ENCODE measurements around the gene NOXA1. TPM values are rescaled to one million over a fixed set of nuclear protein-coding genes. Genes with fewer than 3 reads are reported as not detected.
"Not testable (repeated sequence)": the region's sequence is repeated elsewhere in the genome, so short reads cannot be mapped to it uniquely, and the experiment has no call there.

The NOXA1 gene, protein sequence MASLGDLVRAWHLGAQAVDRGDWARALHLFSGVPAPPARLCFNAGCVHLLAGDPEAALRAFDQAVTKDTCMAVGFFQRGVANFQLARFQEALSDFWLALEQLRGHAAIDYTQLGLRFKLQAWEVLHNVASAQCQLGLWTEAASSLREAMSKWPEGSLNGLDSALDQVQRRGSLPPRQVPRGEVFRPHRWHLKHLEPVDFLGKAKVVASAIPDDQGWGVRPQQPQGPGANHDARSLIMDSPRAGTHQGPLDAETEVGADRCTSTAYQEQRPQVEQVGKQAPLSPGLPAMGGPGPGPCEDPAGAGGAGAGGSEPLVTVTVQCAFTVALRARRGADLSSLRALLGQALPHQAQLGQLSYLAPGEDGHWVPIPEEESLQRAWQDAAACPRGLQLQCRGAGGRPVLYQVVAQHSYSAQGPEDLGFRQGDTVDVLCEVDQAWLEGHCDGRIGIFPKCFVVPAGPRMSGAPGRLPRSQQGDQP
- 0.49 and 0.54 TPM in 2 replicates for total RNA-seq

DNA sequence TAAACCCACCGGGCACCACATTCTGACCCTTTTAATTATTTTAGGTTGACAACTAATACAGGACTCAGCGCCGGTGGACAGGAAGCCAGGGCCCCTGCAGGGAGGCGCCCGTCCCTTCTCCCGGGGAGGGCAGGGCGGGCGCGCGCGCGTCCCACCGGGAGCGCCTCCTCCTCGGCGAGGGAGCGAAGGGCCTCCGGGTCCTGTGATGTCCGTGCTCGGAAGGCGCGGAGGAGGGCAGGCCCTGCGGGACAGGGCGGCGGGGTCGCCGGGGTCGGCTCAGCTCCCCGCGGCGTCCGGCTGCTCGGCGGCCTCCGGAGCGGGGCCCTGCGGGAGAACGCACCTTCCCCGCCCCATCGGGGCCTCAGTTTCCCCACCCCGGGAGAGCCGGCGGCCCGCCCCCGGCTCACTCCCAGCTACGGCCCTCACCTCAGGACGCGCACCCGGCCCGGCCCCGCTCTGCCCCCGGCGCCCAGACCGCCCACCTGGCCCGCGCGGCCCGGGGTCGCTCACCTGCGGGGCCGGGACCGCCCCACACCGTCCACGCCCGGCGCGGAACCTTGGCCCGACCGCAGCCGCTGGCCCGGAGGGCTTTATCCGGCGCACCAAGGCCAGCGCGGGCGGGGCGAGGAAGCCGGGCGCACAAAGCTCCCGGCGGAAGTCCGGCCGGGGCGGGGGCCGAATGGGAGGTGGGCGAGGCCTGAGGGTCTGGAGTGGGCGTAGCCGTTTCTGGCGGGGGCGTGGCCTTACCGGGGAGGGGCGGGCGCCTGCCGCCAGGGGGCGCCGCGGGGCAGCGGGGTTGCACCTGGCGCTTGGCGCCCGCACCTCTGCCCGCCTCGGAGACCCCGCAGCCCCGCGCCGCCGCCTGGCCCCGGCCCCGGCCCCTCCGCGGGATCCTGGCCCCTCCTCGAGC is at the start of gene NOXA1, which contains the start of gene EXD3:
Gene NOXA1 (plus strand): TSS at position 790 of the 910 bp plus-strand sequence. CDS start 137 bp downstream, outside the sequence.
Gene EXD3 (minus strand): TSS at position 559 of the 910 bp plus-strand sequence. CDS start 27,805 bp downstream, outside the sequence.
- intact Hi-C loops (cut with micrococcal nuclease) = loop anchor here (1.0 to 10.0 kb wide), 8 partner anchors 12 to 181 kb away; partner anchors contain the start of genes ENTPD8, MRPL41, NRARP and NSMF
- H3K36me3 Mint-ChIP-seq (ENCODE audit: low read depth) = peaks cover 5% of the 10 kb centered on the region
- DNase-seq (ENCODE audit: low spot score) = peak; percentile 92
- peaks cover 7% of the 10 kb centered on the region for H3K4me1 Mint-ChIP-seq (ENCODE audit: low read depth)
- peak within 1 kb of the TSS; percentile 90 for H3K4me3 Mint-ChIP-seq
- peak within 1 kb of the TSS; percentile 52 for H3K27ac Mint-ChIP-seq
- no peaks in the 10 kb centered on the region for H3K9me3 Mint-ChIP-seq
- peaks cover 9% of the 10 kb centered on the region for H3K27me3 Mint-ChIP-seq (ENCODE audit: insufficient read depth)

DNA sequence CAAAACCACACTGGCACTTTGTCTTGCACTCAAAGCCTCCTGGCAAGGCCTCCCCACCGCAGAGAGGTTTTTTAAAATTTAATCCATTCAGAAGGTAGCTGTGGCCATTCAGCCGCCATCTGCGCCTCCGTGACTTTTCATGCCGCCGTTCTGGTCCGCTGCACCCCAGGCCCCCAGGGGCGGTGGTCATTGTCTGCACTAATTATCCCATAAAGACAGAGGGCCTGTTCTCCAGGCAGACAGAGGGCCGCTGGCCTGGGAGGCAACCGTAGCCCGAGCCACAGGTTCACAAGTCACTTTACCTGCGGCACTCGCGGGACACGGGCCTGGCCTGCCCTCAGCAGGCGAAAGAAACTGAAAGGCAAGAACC is 49.6 kb upstream of the NOXA1 start:
- no peaks in the 10 kb centered on the region for H3K27me3 Mint-ChIP-seq (ENCODE audit: insufficient read depth)
- no peak for DNase-seq (ENCODE audit: low spot score)
- H3K9me3 Mint-ChIP-seq = peaks cover 5% of the 10 kb centered on the region
- intact Hi-C loops (cut with micrococcal nuclease) = no loop called here
- H3K36me3 Mint-ChIP-seq (ENCODE audit: low read depth) = no peaks in the 10 kb centered on the region
- no peak overlapping the region for H3K27ac Mint-ChIP-seq
- no peaks in the 10 kb centered on the region for H3K4me1 Mint-ChIP-seq (ENCODE audit: low read depth)
- no peak overlapping the region for H3K4me3 Mint-ChIP-seq

DNA sequence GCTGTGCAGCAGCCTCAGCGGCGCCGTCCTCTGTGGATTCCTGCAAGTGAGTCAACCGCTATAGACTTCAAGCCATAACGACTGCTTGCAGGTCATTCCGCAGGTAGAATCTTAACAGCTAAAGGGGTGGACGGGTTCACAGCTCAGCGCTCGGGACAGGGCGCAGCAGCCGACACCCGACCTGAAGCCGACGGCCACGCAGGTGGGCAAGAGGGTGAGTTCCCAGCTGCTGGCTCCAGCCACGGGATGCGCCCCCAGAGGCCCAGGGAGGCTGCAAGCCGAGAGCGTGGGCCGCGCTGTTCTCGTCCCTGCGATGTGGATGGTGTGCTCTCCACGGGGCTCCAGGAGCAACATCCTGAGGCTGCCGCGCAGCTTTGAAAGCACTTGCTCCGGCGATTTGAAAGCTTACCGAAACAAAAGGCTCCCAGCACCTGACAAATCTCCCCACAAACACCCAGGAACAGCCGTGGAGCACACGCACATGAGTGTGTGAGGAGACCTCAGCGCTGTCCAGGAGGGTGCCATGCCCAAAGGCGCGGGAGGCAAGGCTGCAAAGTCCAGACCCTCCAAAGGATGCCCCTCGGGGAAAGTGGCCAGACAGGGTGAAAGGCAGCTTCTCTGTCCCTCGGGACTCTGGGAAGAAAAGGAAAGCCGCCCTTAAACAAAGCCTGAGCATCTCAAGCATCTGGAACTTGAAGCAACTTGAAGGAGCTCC is 48.9 kb upstream of the NOXA1 start:
- intact Hi-C loops (cut with micrococcal nuclease) = no loop called here
- no peaks in the 10 kb centered on the region for H3K4me1 Mint-ChIP-seq (ENCODE audit: low read depth)
- no peak overlapping the region for H3K27ac Mint-ChIP-seq
- DNase-seq (ENCODE audit: low spot score) = no peak
- H3K9me3 Mint-ChIP-seq = peaks cover 5% of the 10 kb centered on the region
- H3K4me3 Mint-ChIP-seq = no peak overlapping the region
- H3K27me3 Mint-ChIP-seq (ENCODE audit: insufficient read depth) = no peaks in the 10 kb centered on the region
- no peaks in the 10 kb centered on the region for H3K36me3 Mint-ChIP-seq (ENCODE audit: low read depth)

DNA sequence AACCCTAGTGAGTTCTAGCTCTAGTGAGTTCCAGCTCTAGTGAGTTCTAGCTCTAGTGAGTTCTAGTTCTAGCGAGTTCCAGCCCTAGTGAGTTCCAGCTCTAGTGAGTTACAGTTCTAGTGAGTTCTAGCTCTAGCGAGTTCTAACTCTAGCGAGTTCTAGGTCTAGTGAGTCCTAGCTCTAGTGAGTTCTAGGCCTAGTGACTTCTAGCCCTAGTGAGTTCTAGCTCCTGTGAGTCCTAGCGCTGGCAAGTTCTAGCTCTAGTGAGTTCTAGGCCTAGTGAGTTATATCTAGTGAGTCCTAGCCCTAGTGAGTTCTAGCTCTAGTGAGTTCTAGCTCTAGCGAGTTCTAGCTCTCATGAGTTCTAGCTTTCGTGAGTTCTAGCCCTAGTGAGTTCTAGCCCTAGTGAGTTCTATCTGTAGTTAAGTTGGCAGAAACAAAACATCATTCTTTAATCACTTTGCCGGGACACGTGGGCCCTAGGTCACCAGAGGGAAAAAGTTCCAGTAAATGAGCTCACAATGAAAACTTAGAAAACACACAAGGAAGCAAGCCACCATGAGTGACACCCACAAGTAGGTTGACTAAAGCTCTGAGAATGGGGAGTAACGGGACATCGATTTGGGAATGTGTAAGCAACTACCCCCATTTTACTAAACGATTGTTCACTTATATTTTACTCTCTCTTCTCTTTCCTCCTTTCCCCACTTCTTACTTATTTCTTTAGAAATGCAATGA is 47.7 kb upstream of the NOXA1 start:
- H3K27ac Mint-ChIP-seq = no peak overlapping the region
- no peak for DNase-seq (ENCODE audit: low spot score)
- no peaks in the 10 kb centered on the region for H3K36me3 Mint-ChIP-seq (ENCODE audit: low read depth)
- no peak overlapping the region for H3K4me3 Mint-ChIP-seq
- no peaks in the 10 kb centered on the region for H3K27me3 Mint-ChIP-seq (ENCODE audit: insufficient read depth)
- no peaks in the 10 kb centered on the region for H3K4me1 Mint-ChIP-seq (ENCODE audit: low read depth)
- intact Hi-C loops (cut with micrococcal nuclease) = no loop called here
- H3K9me3 Mint-ChIP-seq = peaks cover 5% of the 10 kb centered on the region

DNA sequence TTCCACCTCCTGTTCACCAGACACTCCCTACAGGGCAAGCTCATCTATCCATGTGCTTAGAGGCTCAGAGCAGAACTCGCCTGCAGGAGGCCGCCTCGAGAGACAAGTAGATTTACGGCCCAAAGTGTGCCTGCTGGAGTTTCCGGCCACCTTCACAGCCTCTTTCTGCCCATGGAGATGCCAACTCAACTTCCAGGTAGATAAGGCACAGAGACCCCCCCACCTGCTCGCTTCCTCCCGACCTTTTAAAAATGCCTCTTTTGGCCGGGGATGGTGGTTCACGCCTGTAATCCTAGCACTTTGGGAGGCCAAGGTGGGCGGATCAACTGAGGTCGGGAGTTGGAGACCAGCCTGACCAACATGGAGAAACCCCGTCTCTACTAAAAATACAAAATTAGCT is 46.8 kb upstream of the NOXA1 start:
- Mint-ChIP-seq H3K9me3 (peaks cover 5% of the 10 kb centered on the region), H3K4me1 (ENCODE audit: low read depth) (no peaks in the 10 kb centered on the region), H3K4me3 (no peak overlapping the region), H3K27ac (no peak overlapping the region), H3K36me3 (ENCODE audit: low read depth) (no peaks in the 10 kb centered on the region), H3K27me3 (ENCODE audit: insufficient read depth) (no peaks in the 10 kb centered on the region)
- intact Hi-C loops (cut with micrococcal nuclease) = no loop called here
- DNase-seq (ENCODE audit: low spot score) = no peak

DNA sequence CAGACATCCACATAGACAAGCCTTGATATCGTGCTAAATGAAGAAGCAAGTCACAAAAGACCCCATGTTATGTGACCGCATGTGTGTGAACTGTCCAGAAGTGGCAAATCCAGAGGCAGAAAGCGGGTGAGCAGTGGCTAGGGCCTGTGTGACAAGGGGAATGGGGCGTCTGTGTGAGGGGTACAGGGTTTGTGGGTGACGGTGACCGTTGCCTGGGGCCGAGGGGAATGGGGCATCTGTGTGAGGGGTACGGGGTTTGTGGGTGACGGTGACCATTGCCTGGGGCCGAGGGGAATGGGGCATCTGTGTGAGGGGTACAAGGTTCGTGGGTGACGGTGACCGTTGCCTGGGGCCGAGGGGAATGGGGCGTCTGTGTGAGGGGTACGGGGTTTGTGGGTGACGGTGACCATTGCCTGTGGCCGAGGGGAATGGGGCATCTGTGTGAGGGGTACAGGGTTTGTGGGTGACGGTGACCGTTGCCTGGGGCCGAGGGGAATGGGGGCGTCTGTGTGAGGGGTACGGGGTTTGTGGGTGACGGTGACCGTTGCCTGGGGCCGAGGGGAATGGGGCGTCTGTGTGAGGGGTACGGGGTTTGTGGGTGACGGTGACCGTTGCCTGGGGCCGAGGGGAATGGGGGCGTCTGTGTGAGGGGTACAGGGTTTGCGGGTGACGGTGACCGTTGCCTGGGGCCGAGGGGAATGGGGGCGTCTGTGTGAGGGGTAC is 44.3 kb upstream of the NOXA1 start:
- H3K27me3 Mint-ChIP-seq (ENCODE audit: insufficient read depth); H3K4me3 Mint-ChIP-seq; H3K4me1 Mint-ChIP-seq (ENCODE audit: low read depth); H3K9me3 Mint-ChIP-seq; DNase-seq (ENCODE audit: low spot score); H3K36me3 Mint-ChIP-seq (ENCODE audit: low read depth); intact Hi-C loops (cut with micrococcal nuclease); H3K27ac Mint-ChIP-seq: not testable (repeated sequence)

DNA sequence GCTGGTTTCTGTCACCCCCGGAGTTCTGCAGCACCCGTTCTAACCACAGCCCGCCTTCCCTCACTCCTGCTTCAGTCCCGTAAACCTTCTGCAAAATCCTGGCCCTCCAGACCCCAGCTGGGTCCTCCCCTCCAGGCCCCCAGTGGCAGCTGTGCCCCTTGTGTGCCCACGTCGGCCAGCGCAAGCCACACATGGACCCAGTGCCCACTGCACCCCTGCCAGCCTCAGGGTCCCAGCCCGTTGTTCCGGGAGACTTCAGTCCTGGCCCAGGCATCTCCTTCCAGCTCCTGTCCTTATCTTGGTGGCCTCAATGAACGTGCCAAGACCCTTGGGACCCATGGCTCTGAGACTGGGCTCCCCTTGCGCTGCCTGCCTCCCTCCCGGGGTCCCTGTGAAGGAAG is 43.4 kb upstream of the NOXA1 start:
- Mint-ChIP-seq H3K27ac (no peak overlapping the region), H3K9me3 (peaks cover 5% of the 10 kb centered on the region), H3K4me3 (no peak overlapping the region), H3K36me3 (ENCODE audit: low read depth) (no peaks in the 10 kb centered on the region), H3K4me1 (ENCODE audit: low read depth) (no peaks in the 10 kb centered on the region), H3K27me3 (ENCODE audit: insufficient read depth) (peaks cover 1% of the 10 kb centered on the region)
- DNase-seq (ENCODE audit: low spot score) = no peak
- intact Hi-C loops (cut with micrococcal nuclease) = no loop called here

DNA sequence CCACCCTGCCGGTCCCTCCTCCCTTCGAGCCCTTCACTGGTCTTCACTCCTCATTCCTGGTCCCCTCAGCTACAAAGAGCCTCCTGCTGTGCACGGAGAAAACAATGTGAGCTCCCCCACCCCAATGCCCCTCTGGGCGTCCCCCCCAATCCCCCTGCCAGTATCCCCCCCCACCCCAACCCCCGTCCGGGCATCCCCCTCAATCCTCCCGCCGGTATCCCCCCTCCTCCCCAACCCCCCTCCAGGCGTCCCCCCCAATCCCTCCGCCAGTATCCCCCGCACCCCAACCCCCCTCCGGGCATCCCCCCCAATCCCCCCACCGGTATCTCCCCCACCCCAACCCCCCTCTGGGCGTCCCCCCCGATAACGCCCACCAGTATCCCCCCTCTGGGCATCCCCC is 43.0 kb upstream of the NOXA1 start:
- intact Hi-C loops (cut with micrococcal nuclease) = no loop called here
- peaks cover 5% of the 10 kb centered on the region for H3K9me3 Mint-ChIP-seq
- no peaks in the 10 kb centered on the region for H3K36me3 Mint-ChIP-seq (ENCODE audit: low read depth)
- H3K27ac Mint-ChIP-seq = no peak overlapping the region
- no peak overlapping the region for H3K4me3 Mint-ChIP-seq
- no peak for DNase-seq (ENCODE audit: low spot score)
- no peaks in the 10 kb centered on the region for H3K4me1 Mint-ChIP-seq (ENCODE audit: low read depth)
- H3K27me3 Mint-ChIP-seq (ENCODE audit: insufficient read depth) = peaks cover 1% of the 10 kb centered on the region

DNA sequence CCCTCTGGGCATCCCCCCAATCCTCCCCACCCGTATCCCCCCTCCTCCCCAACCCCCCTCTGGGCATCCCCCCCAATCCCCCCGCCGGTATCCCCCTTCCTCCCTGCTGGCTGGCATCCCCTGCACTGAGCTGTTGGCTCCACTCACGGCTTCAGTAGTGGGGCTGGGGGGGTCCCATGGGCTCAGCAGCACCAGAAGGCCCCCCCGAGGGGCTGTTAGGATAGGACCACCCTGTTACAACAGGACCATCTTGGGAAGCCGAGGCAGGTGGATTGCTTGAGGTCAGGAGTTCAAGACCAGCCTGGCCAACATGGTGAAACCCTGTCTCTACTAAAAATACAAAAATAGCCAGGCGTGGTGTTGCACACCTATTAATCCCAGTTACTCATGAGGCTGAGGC is 42.6 kb upstream of the NOXA1 start:
- Mint-ChIP-seq H3K9me3 (peaks cover 2% of the 10 kb centered on the region), H3K4me1 (ENCODE audit: low read depth) (no peaks in the 10 kb centered on the region), H3K36me3 (ENCODE audit: low read depth) (no peaks in the 10 kb centered on the region), H3K27me3 (ENCODE audit: insufficient read depth) (peaks cover 1% of the 10 kb centered on the region), H3K4me3 (no peak overlapping the region), H3K27ac (no peak overlapping the region)
- DNase-seq (ENCODE audit: low spot score) = no peak
- intact Hi-C loops (cut with micrococcal nuclease) = no loop called here

DNA sequence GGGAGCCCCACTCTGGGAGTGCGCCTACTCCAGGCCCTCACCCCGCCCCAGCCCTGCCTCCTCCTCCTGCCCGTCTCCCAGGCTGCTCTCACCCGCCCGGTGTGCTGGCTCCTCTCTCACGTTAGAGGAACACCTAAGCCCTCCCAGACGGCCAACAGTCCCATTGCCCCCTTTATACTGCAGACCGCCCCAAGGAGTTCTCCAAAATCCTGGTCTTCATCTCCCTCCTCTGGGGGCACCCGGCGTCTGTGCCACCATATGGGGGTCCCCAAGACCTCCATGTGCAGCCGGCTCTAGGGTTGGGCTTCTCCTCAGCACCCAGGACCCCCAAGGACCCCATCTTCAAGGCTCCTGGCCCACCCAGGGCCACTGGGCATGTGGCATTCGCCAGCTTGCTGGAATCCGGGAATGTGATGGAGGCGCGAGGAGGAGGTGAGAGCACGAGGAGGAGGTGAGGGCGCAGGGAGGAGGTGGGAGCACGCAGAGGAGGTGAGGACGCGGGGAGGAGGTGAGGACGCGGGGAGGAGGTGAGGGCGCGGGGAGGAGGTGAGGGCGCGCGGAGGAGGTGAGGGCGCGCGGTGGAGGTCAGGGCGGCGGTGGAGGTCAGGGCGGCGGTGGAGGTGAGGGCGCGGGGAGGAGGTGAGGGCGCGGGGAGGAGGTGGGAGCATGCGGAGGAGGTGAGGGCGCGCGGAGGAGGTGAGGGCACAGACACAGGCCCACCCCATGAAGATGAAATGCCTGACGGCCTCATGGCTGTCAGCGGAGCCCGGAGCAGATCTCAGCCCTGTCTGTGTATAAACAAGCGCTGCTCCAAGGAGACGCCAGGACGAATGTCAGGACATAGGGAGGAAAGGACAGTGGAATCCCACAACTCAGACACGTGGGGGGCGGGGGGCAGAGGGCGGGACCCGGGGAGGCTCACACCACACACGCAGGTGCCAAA is 41.4 kb upstream of the NOXA1 start:
- no peaks in the 10 kb centered on the region for H3K4me1 Mint-ChIP-seq (ENCODE audit: low read depth)
- peaks cover 1% of the 10 kb centered on the region for H3K27me3 Mint-ChIP-seq (ENCODE audit: insufficient read depth)
- H3K36me3 Mint-ChIP-seq (ENCODE audit: low read depth) = no peaks in the 10 kb centered on the region
- H3K27ac Mint-ChIP-seq = no peak overlapping the region
- H3K4me3 Mint-ChIP-seq = no peak overlapping the region
- no peaks in the 10 kb centered on the region for H3K9me3 Mint-ChIP-seq
- no peak for DNase-seq (ENCODE audit: low spot score)
- intact Hi-C loops (cut with micrococcal nuclease) = no loop called here
